ENCODE results near the gene VAMP8.

Gene VAMP8

DNA sequence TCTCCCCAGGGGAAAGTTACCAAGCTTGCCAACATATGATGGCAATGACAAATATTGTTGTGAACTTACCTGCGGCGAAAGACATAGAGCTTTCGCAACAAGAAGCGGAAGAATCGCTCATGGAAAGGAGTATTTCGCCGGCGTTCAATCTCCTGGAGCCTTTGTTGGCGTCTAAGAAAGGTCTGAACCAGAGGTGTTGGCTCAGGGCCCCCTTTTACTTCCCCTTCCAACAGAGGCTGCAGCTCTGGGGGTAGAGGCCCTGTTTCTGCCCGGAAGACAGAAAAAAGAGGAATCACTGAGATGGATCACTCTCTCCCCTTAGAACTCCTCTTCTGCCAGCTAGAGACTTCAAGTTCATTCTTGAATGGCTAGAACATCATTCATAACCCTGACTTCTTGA lies 26.9 kb upstream of the VAMP8 start:
- no peaks in the 10 kb centered on the region for H3K9me3 ChIP-seq (ENCODE audit: control extremely low read depth in 1 of 5, control insufficient read depth in 4 of 5, insufficient read depth in 2 of 5, low read depth in 1 of 5, low read length in 4 of 5)
- H3K27ac ChIP-seq (ENCODE audit: insufficient read depth in 1 of 2, low read depth in 1 of 2, low read length in 2 of 2, poor library complexity in 1 of 2, severe bottlenecking in 2 of 2) = peak overlapping the region in 1 of 2 experiments; percentile 44
- peaks cover 18 to 31% (median 25%) of the 10 kb centered on the region in 4 experiments for H3K4me1 ChIP-seq (ENCODE audit: control extremely low read depth in 1 of 4, control insufficient read depth in 4 of 4, insufficient read depth in 4 of 4, low read length in 3 of 4)
- no peaks in the 10 kb centered on the region for H3K27me3 ChIP-seq (replicated peaks in 2 of 5; ENCODE audit: control insufficient read depth in 4 of 5, insufficient read depth in 5 of 5, low read length in 4 of 5)
- CTCF ChIA-PET = interaction anchor here (0.8 to 28.0 kb wide), 30 partner anchors 11 to 250 kb away, joined by 3 to 584 read pairs (median 4); partner anchors contain the start of genes GGCX, MAT2A and SH2D6
- WGBS (ENCODE audit: insufficient coverage) = 28% methylated on average over 10 of the region's 10 CpGs
- peak; percentile 58 to 84 (median 83) for DNase-seq
- H3K4me3 ChIP-seq (ENCODE audit: control insufficient read depth in 1 of 7, extremely low read depth in 1 of 7, insufficient read depth in 4 of 7, low read depth in 2 of 7, low read length in 6 of 7) = peak overlapping the region in 2 of 7 experiments; percentile 8 to 46
- POLR2A ChIA-PET = interaction anchor here (1.1 to 6.7 kb wide), 4 partner anchors 9 to 132 kb away, joined by 3 to 69 read pairs (median 4); partner anchors contain the start of genes MAT2A and SH2D6
- peaks cover 10 to 63% (median 36%) of the 10 kb centered on the region in 4 experiments for H3K36me3 ChIP-seq (ENCODE audit: control insufficient read depth in 4 of 4, insufficient read depth in 4 of 4, low read length in 3 of 4)

DNA sequence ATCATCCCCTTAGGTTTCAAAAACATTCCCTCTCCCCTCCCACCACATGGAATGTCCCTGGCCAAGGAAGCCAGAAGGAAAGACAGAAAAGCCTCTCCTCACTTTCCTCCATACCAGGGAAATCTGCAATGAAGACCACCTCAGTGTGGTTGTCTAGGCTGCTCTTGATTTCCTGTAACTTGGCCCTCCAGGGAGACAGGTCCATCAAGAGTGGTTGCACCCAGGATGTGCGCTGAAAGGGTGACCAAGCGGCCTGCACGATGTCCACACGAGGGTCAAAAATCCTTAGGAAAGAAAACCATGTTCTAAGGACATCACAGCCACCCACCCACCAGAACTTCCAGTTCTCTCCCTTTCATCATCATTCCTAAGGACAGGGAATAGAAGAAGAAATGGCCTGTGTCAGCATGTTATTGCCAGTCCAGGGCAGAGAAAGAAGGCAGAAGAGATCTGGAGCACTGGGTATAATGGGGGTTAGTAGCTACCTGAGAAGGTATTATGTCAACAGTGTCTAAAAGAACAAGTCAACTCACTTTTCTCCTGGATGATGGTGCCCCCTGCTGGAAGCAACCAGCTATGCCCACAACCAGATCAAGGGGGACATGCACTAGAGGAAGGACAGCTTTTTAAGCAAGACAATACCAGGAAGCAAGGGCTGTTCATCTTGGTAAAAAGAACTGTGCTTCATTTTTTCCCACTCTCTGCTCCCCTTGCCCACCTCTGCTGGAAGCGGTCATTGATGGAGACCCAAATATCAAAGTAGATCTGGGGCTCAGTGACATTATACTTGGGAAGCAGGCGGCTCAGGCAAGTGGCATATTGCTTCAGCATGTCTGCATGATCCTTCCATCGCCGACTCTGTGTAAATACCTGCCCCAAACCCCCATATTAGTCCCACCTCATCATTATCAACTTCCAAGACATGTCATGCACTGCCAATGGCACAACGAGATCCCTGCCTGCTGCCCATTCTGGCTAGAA lies 25.4 kb upstream of the VAMP8 start:
- H3K4me1 ChIP-seq (ENCODE audit: control extremely low read depth in 1 of 4, control insufficient read depth in 4 of 4, insufficient read depth in 4 of 4, low read length in 3 of 4) = peaks cover 18 to 31% (median 25%) of the 10 kb centered on the region in 4 experiments
- 74% methylated on average over 3 of the region's 9 CpGs for WGBS (ENCODE audit: insufficient coverage)
- H3K9me3 ChIP-seq (ENCODE audit: control extremely low read depth in 1 of 5, control insufficient read depth in 4 of 5, insufficient read depth in 2 of 5, low read depth in 1 of 5, low read length in 4 of 5) = no peaks in the 10 kb centered on the region
- peak; percentile 86 to 93 (median 88) for DNase-seq
- no peak overlapping the region for H3K27ac ChIP-seq (ENCODE audit: insufficient read depth in 1 of 2, low read depth in 1 of 2, low read length in 2 of 2, poor library complexity in 1 of 2, severe bottlenecking in 2 of 2)
- H3K36me3 ChIP-seq (ENCODE audit: control insufficient read depth in 4 of 4, insufficient read depth in 4 of 4, low read length in 3 of 4) = peaks cover 11 to 71% (median 36%) of the 10 kb centered on the region in 4 experiments
- no peak overlapping the region for H3K4me3 ChIP-seq (ENCODE audit: control insufficient read depth in 1 of 7, extremely low read depth in 1 of 7, insufficient read depth in 4 of 7, low read depth in 2 of 7, low read length in 6 of 7)
- ChIA-PET CTCF (interaction anchor here (0.5 to 28.0 kb wide), 32 partner anchors 10 to 647 kb away, joined by 3 to 584 read pairs (median 4); partner anchors contain the start of genes GGCX, MAT2A and SH2D6), POLR2A (interaction anchor here (1.0 to 6.7 kb wide), 4 partner anchors 9 to 160 kb away, joined by 4 to 69 read pairs (median 5); partner anchors contain the start of genes GGCX, MAT2A and SH2D6)
- H3K27me3 ChIP-seq (replicated peaks in 2 of 5; ENCODE audit: control insufficient read depth in 4 of 5, insufficient read depth in 5 of 5, low read length in 4 of 5) = no peaks in the 10 kb centered on the region

DNA sequence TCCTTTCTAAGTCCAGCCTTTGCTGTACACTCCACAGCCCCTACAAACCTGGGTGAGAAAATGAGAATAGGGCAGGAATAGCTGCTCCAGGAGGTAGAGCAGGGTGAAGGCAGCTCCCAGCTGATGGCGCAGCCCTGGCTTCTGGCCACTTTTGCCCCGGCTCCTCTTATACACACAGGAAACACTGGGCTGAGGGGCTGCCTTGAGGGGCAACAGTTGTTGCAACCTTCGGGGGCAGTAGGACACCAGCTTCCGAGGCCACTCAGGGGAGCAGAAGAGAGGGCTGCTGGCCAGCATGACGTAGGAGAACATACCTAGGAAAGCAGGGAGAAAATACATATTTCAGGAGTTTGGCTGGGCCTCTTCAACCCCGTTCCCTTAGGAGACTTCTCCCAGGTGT lies 24.2 kb upstream of the VAMP8 start:
- Histone ChIP-seq H3K36me3 (ENCODE audit: control insufficient read depth in 4 of 4, insufficient read depth in 4 of 4, low read length in 3 of 4) (peaks cover 16 to 76% (median 36%) of the 10 kb centered on the region in 4 experiments), H3K27ac (ENCODE audit: insufficient read depth in 1 of 2, low read depth in 1 of 2, low read length in 2 of 2, poor library complexity in 1 of 2, severe bottlenecking in 2 of 2) (no peak overlapping the region), H3K4me1 (ENCODE audit: control extremely low read depth in 1 of 4, control insufficient read depth in 4 of 4, insufficient read depth in 4 of 4, low read length in 3 of 4) (peaks cover 18 to 31% (median 25%) of the 10 kb centered on the region in 4 experiments), H3K27me3 (replicated peaks in 2 of 5; ENCODE audit: control insufficient read depth in 4 of 5, insufficient read depth in 5 of 5, low read length in 4 of 5) (no peaks in the 10 kb centered on the region), H3K4me3 (ENCODE audit: control insufficient read depth in 1 of 7, extremely low read depth in 1 of 7, insufficient read depth in 4 of 7, low read depth in 2 of 7, low read length in 6 of 7) (no peak overlapping the region), H3K9me3 (ENCODE audit: control extremely low read depth in 1 of 5, control insufficient read depth in 4 of 5, insufficient read depth in 2 of 5, low read depth in 1 of 5, low read length in 4 of 5) (no peaks in the 10 kb centered on the region)
- no peak for DNase-seq
- ChIA-PET POLR2A (interaction anchor here (6.7 kb wide), 1 partner anchor 13 kb away, joined by 69 read pairs; the partner anchor contains the start of gene MAT2A), CTCF (interaction anchor here (0.7 to 28.0 kb wide), 11 partner anchors 9 to 183 kb away, joined by 3 to 584 read pairs (median 7); partner anchors contain the start of genes GGCX, MAT2A and SH2D6)
- WGBS (ENCODE audit: insufficient coverage) = 82% methylated on average over 6 of the region's 6 CpGs

DNA sequence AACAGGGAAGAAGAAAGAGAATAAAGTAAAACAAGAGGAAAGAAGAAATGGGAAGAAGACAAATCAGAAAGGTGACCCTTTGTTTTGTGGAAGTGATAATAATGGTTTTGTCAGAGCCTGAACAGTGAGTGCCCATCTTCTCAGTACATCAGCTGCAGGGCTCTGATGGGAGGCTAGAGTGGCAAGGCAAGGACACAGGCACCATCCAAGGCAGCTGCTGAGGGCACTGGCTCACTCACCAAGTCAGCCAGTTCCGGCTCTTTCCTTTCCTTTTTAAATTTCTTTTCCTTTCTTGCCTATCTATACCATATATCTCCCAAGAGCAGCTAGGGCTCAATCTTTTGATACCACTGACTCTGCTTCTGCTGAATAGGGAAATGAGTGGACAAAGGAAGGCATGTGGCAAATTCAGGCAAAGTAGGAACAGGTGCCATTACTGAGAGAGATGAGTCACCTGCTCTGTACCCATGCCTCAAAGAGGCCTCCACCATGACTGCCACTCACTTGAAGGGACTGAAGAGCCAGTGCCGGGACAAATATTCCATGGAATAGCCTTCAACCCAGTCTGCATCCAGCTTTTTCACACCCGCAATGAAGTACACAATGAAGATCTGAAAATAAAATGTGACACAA lies 22.3 kb upstream of the VAMP8 start:
- CTCF ChIA-PET = interaction anchor here (0.6 to 28.0 kb wide), 7 partner anchors 9 to 185 kb away, joined by 3 to 584 read pairs (median 4); partner anchors contain the start of gene SH2D6
- no peak overlapping the region for H3K4me3 ChIP-seq (ENCODE audit: control insufficient read depth in 1 of 7, extremely low read depth in 1 of 7, insufficient read depth in 4 of 7, low read depth in 2 of 7, low read length in 6 of 7)
- no peaks in the 10 kb centered on the region for H3K27me3 ChIP-seq (replicated peaks in 2 of 5; ENCODE audit: control insufficient read depth in 4 of 5, insufficient read depth in 5 of 5, low read length in 4 of 5)
- whole genome bisulfite sequencing (ENCODE audit: insufficient coverage) = no CpG with 5 or more reads among the region's 3 CpGs
- peaks cover 14 to 23% (median 21%) of the 10 kb centered on the region in 4 experiments for H3K4me1 ChIP-seq (ENCODE audit: control extremely low read depth in 1 of 4, control insufficient read depth in 4 of 4, insufficient read depth in 4 of 4, low read length in 3 of 4)
- no peak for DNase-seq
- H3K36me3 ChIP-seq (ENCODE audit: control insufficient read depth in 4 of 4, insufficient read depth in 4 of 4, low read length in 3 of 4) = peaks cover 19 to 79% (median 39%) of the 10 kb centered on the region in 4 experiments
- no peak overlapping the region for H3K27ac ChIP-seq (ENCODE audit: insufficient read depth in 1 of 2, low read depth in 1 of 2, low read length in 2 of 2, poor library complexity in 1 of 2, severe bottlenecking in 2 of 2)
- H3K9me3 ChIP-seq (ENCODE audit: control extremely low read depth in 1 of 5, control insufficient read depth in 4 of 5, insufficient read depth in 2 of 5, low read depth in 1 of 5, low read length in 4 of 5) = no peaks in the 10 kb centered on the region
- POLR2A ChIA-PET = no interaction called here

DNA sequence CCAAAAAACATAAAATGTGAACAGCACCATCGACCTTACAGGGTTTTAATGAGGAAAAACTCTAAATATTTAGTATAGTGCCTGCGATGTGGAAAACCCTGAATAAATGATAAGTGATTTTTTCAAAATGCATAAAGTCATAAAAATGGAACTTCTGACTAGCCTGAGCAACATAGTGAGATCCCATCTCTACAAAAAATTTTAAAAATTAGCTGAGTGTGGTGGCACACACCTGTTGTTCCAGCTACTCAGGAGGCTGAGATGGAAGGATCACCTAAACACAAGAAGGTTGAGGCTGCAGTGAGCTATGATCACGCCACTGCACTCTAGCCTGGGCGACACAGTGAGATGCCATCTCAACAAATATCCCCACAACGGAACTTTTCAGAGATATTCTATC lies 20.3 kb upstream of the VAMP8 start:
- Histone ChIP-seq H3K27me3 (replicated peaks in 2 of 5; ENCODE audit: control insufficient read depth in 4 of 5, insufficient read depth in 5 of 5, low read length in 4 of 5) (no peaks in the 10 kb centered on the region), H3K4me1 (ENCODE audit: control extremely low read depth in 1 of 4, control insufficient read depth in 4 of 4, insufficient read depth in 4 of 4, low read length in 3 of 4) (peaks cover 6 to 17% (median 11%) of the 10 kb centered on the region in 4 experiments), H3K9me3 (ENCODE audit: control extremely low read depth in 1 of 5, control insufficient read depth in 4 of 5, insufficient read depth in 2 of 5, low read depth in 1 of 5, low read length in 4 of 5) (no peaks in the 10 kb centered on the region), H3K36me3 (ENCODE audit: control insufficient read depth in 4 of 4, insufficient read depth in 4 of 4, low read length in 3 of 4) (peaks cover 19 to 59% (median 37%) of the 10 kb centered on the region in 4 experiments), H3K27ac (ENCODE audit: insufficient read depth in 1 of 2, low read depth in 1 of 2, low read length in 2 of 2, poor library complexity in 1 of 2, severe bottlenecking in 2 of 2) (no peak overlapping the region), H3K4me3 (ENCODE audit: control insufficient read depth in 1 of 7, extremely low read depth in 1 of 7, insufficient read depth in 4 of 7, low read depth in 2 of 7, low read length in 6 of 7) (no peak overlapping the region)
- no CpG with 5 or more reads among the region's 5 CpGs for WGBS (ENCODE audit: insufficient coverage)
- CTCF ChIA-PET = interaction anchor here (1.1 to 28.0 kb wide), 4 partner anchors 53 to 168 kb away, joined by 3 to 584 read pairs (median 126); partner anchors contain the start of gene SH2D6
- no peak for DNase-seq
- POLR2A ChIA-PET = no interaction called here

DNA sequence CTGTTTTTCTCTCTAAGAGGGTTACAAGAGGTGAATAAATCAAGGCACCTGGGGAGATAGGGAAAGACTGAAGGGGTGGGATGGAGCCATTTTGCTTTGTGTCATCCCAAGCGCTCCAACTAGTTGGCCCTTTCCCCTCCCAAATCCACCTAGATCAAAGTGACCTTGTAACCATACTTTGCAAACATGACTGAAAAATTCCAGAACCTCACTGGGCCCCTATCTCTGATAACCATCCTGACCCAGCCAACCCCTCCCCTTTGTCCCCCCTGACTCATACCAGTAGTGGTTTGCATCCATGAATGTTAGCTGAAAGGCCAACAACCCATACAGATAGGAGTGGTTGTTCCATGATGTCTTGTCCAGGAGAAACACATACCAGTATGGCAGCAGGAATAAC lies 19.2 kb upstream of the VAMP8 start:
- WGBS (ENCODE audit: insufficient coverage) = 78% methylated on average over 1 of the region's 1 CpG
- ChIA-PET POLR2A (interaction anchor here (1.1 kb wide), 1 partner anchor 12 kb away, joined by 3 read pairs; no protein-coding TSS in a partner anchor), CTCF (interaction anchor here (0.8 to 7.0 kb wide), 4 partner anchors 7 to 167 kb away, joined by 3 to 34 read pairs (median 16); no protein-coding TSS in a partner anchor)
- no peak overlapping the region for H3K27ac ChIP-seq (ENCODE audit: insufficient read depth in 1 of 2, low read depth in 1 of 2, low read length in 2 of 2, poor library complexity in 1 of 2, severe bottlenecking in 2 of 2)
- H3K4me1 ChIP-seq (ENCODE audit: control extremely low read depth in 1 of 4, control insufficient read depth in 4 of 4, insufficient read depth in 4 of 4, low read length in 3 of 4) = peaks cover 6 to 17% (median 11%) of the 10 kb centered on the region in 4 experiments
- DNase-seq = no peak
- no peak overlapping the region for H3K4me3 ChIP-seq (ENCODE audit: control insufficient read depth in 1 of 7, extremely low read depth in 1 of 7, insufficient read depth in 4 of 7, low read depth in 2 of 7, low read length in 6 of 7)
- no peaks in the 10 kb centered on the region for H3K27me3 ChIP-seq (replicated peaks in 2 of 5; ENCODE audit: control insufficient read depth in 4 of 5, insufficient read depth in 5 of 5, low read length in 4 of 5)
- H3K36me3 ChIP-seq (ENCODE audit: control insufficient read depth in 4 of 4, insufficient read depth in 4 of 4, low read length in 3 of 4) = peaks cover 18 to 49% (median 30%) of the 10 kb centered on the region in 4 experiments
- H3K9me3 ChIP-seq (ENCODE audit: control extremely low read depth in 1 of 5, control insufficient read depth in 4 of 5, insufficient read depth in 2 of 5, low read depth in 1 of 5, low read length in 4 of 5) = no peaks in the 10 kb centered on the region
